ENCODE results near the gene CLRN1.

CLRN1 gene

DNA sequence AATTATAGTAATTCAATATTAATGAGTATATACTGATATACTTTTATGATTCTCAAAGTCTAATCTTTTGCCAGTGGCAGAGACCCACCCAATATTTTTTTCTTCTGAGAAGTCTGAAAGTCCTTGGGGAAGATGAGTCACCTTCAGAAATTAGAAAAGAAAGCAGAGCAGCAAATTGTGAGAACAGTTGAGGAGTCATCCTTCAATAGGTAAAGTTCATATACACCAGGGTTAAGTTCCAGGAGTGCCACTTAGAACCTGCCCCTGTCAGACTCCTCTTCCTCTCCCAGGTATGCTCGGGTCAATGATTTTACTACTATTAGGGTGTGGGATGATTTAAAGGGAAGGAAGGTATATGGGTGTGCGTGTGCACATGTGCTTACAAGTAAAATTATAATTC, 7.1 kb downstream of the CLRN1 start:
- TF ChIP-seq, protein P1, sequence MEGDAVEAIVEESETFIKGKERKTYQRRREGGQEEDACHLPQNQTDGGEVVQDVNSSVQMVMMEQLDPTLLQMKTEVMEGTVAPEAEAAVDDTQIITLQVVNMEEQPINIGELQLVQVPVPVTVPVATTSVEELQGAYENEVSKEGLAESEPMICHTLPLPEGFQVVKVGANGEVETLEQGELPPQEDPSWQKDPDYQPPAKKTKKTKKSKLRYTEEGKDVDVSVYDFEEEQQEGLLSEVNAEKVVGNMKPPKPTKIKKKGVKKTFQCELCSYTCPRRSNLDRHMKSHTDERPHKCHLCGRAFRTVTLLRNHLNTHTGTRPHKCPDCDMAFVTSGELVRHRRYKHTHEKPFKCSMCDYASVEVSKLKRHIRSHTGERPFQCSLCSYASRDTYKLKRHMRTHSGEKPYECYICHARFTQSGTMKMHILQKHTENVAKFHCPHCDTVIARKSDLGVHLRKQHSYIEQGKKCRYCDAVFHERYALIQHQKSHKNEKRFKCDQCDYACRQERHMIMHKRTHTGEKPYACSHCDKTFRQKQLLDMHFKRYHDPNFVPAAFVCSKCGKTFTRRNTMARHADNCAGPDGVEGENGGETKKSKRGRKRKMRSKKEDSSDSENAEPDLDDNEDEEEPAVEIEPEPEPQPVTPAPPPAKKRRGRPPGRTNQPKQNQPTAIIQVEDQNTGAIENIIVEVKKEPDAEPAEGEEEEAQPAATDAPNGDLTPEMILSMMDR (IDR thresholded peaks at IDR 0.05; ENCODE audit: low read length, missing control alignments), result no peak
- H3K4me3 ChIP-seq (replicated peaks; ENCODE audit: low read depth, low read length), result no peak overlapping the region
- no peak for DNase-seq (ENCODE audit: low read depth)

DNA sequence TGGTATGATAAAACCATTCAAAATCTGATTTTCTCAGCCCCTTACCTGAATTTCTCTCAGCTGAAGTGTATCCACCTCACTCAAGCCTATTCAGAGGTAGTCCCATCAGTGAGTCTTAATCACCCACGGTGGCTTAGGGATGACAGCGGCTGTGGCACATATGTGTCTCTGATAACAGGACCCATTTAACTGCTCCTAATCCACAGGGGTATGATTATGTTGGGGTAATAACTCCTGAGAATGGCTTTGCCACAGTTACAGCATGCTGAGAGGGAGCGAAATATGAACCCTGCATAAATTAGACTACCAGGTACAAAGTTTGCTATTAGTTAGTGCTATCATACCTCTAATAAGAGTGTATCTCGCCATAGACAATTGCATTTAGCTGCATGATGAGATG, 10.6 kb downstream of the CLRN1 start:
- TF ChIP-seq, protein P1 (IDR thresholded peaks at IDR 0.05; ENCODE audit: low read length, missing control alignments), result no peak
- DNase-seq (ENCODE audit: low read depth), result no peak
- no peak overlapping the region for H3K4me3 ChIP-seq (replicated peaks; ENCODE audit: low read depth, low read length)

DNA sequence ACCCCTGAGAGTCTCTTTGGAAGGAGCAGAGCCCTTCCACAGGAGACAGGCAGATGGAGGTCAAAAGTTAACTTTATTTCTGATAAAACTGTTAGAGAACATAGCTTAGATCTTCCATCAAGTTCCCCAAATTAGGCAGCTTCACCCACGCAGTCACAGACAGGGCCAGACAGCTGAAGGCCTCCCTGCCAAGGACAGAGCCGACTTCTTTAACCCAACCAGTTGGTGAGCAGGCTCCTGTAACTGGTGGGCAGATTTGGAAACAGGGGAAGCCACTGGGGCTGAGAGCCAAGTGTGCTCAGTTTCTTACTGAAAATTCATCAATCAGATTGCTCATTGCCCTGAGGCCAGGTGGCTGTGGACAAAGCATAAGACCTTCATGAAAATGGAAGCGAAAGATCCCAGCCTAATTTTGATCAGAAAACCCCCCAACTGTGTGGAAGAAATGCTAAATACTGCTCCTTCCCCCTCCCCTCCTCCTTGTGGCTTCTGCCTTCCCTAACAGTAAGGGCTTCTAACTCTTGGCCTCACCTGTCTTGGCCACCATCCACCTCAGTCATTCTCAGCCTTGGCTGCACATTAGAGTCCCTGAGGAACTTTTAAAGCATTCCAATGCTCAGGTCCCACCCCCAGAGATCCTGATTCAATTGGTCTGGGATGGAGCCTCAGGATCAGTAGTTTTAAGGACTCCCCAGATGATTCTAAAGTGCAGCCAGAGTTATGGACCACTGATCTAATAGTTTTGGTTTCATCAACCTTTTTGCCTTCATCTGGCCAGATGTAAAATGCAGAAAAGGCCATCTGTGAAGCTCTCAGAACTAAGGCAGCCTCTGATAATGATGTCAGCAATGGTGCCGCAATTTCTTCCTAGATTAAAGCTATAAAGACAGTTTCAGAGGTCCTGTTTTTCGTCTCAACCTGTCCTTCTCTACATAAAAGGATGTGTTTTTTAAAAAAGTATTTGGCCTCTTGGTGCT, 11.5 kb downstream of the CLRN1 start:
- no peak for DNase-seq (ENCODE audit: low read depth)
- TF ChIP-seq, protein P1 (IDR thresholded peaks at IDR 0.05; ENCODE audit: low read length, missing control alignments), result no peak
- H3K4me3 ChIP-seq (replicated peaks; ENCODE audit: low read depth, low read length), result no peak overlapping the region

DNA sequence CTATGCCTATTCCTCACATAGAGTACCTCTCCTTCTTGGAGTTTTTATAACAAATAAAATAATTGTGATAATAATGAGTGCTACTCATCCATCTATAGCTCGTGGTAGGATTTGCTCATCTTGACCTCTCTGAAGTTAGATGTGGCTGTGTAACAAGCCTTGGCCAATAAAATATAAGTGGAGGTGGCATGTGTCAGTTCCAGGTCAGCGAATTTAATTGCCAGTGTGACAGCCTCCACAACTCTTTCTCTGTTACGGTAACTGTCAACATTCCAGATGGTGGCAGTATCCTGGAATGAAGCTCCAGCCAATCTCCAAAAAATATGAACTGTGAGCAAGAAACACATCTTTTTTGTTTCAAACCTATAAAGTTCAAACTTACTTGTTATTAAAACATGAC, 13.8 kb downstream of the CLRN1 start:
- no peak for DNase-seq (ENCODE audit: low read depth)
- TF ChIP-seq, protein P1 (IDR thresholded peaks at IDR 0.05; ENCODE audit: low read length, missing control alignments), result no peak
- H3K4me3 ChIP-seq (replicated peaks; ENCODE audit: low read depth, low read length), result no peak overlapping the region

DNA sequence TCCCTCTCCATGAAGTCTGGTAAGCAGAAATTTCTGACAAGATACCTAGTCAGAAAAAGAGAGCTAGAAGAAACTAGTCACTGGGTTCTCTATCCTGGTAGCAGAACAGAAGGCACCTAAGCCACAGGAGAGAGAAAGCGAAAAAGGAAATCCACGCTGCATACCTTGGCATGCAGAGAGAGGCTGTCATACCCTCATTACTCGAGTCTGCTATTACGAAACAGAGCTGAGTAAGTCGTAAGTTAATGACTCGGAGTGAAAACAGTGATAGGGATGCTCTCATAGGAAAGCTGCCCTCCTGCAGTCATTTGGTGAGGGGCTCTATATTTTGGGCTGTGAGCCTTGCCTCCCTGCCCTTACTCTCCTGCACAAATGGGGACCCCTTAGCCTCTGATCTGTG, 16.2 kb downstream of the CLRN1 start:
- TF ChIP-seq, protein P1 (IDR thresholded peaks at IDR 0.05; ENCODE audit: low read length, missing control alignments), result no peak
- H3K4me3 ChIP-seq (replicated peaks; ENCODE audit: low read depth, low read length), result no peak overlapping the region
- DNase-seq (ENCODE audit: low read depth), result peak; percentile 50

DNA sequence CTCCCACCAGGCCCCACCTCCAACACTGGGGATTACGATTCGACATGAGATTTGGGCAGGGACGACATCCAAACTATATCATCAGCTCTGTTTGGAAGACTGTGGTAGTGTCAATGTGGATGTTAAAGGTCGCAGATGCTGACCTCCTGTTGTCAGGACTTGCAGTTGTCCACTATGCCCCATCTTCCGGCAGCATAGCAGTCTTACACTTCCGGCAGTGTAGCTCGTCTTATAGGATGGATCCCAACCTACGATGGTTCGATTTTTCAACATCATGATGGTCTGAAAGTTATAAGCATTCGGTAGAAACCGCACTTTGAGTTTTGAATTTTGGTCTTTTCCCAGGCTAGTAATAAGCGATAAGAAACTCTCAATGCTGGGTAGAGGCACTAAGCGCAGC, 20.6 kb downstream of the CLRN1 start:
- no peak for DNase-seq (ENCODE audit: low read depth)
- TF ChIP-seq, protein P1 (IDR thresholded peaks at IDR 0.05; ENCODE audit: low read length, missing control alignments), result no peak
- no peak overlapping the region for H3K4me3 ChIP-seq (replicated peaks; ENCODE audit: low read depth, low read length)
